ENCODE data around the gene SAMD4A. TPM values are rescaled to one million over a fixed set of nuclear protein-coding genes. Genes with fewer than 3 reads are reported as not detected.

SAMD4A gene
- polyA plus RNA-seq, 2 of the 4 experiments (the other 2 are of a cell fraction) = 3.9 to 5.4 TPM

DNA sequence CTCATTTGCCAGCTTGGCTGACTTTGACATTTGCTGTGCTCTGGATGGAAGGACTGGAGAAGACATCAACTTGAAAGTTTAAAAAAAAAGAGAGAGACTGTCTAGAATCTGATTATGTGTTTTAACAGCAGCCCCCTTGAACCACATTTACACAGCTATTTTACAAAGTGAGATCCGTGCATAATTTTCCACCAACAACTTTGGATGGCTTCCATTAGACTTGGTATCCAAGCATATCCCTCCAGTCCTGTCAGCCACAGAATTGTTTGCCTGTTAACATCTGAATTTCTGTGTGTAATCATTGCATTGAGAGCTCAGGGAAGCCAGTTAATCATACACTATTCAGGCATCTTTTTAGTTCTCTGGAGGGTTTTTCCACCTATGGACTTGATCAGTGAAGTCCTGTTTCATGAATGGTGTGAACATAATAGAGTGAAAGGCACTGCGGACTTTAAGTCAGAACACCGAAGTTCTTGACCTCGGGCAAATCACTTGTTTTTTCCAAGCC is 93.7 kb downstream of the SAMD4A start:
- ChIA-PET CTCF (interaction anchor here (0.6 to 1.5 kb wide), 10 partner anchors 9 to 146 kb away, joined by 3 to 5 read pairs (median 3); no protein-coding TSS in a partner anchor), POLR2A (no interaction called here)
- WGBS (ENCODE audit: missing lambda C conversion rate) = 62% methylated on average over 4 of the region's 4 CpGs
- no peak for FAIRE-seq
- H3K4me3 ChIP-seq = no peak overlapping the region
- TF ChIP-seq, protein P1, sequence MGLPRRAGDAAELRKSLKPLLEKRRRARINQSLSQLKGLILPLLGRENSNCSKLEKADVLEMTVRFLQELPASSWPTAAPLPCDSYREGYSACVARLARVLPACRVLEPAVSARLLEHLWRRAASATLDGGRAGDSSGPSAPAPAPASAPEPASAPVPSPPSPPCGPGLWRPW (IDR thresholded peaks at IDR 0.05) = no peak
- no peak for TF ChIP-seq NPAS2 (CRISPR knock-in tag; IDR thresholded peaks at IDR 0.05; ENCODE audit: borderline replicate concordance)
- no peak for TF ChIP-seq ZSCAN20 (CRISPR knock-in tag; IDR thresholded peaks at IDR 0.05)
- TF ChIP-seq HOXA7 (CRISPR knock-in tag; IDR thresholded peaks at IDR 0.05) = no peak
- no peak for TF ChIP-seq RFX5 (IDR thresholded peaks at IDR 0.05)
- no peak for TF ChIP-seq TP53 (CRISPR knock-in tag; IDR thresholded peaks at IDR 0.05)
- no peak for TF ChIP-seq HOXB13 (CRISPR knock-in tag; IDR thresholded peaks at IDR 0.05; ENCODE audit: low read depth)
- TF ChIP-seq MYC (IDR thresholded peaks at IDR 0.05; ENCODE audit: borderline replicate concordance, low read length) = no peak
- TF ChIP-seq, protein P2, sequence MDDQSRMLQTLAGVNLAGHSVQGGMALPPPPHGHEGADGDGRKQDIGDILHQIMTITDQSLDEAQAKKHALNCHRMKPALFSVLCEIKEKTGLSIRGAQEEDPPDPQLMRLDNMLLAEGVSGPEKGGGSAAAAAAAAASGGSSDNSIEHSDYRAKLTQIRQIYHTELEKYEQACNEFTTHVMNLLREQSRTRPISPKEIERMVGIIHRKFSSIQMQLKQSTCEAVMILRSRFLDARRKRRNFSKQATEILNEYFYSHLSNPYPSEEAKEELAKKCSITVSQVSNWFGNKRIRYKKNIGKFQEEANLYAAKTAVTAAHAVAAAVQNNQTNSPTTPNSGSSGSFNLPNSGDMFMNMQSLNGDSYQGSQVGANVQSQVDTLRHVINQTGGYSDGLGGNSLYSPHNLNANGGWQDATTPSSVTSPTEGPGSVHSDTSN (IDR thresholded peaks at IDR 0.05) = no peak
- TF ChIP-seq FOSB (CRISPR knock-in tag; IDR thresholded peaks at IDR 0.05) = no peak
- TF ChIP-seq EP300 (IDR thresholded peaks at IDR 0.05) = no peak
- no peak for TF ChIP-seq SREBF2 (IDR thresholded peaks at IDR 0.05)
- no peak for TF ChIP-seq HEYL (CRISPR knock-in tag; IDR thresholded peaks at IDR 0.05)
- no peak for TF ChIP-seq FOSL2 (IDR thresholded peaks at IDR 0.05)
- no peak for TF ChIP-seq FOSL2 (CRISPR knock-in tag; IDR thresholded peaks at IDR 0.05)
- no peak for TF ChIP-seq EHF (CRISPR knock-in tag; IDR thresholded peaks at IDR 0.05)
- no peak for TF ChIP-seq MAZ (IDR thresholded peaks at IDR 0.05; ENCODE audit: borderline replicate concordance, low read depth, low read length)
- TF ChIP-seq TFCP2L1 (CRISPR knock-in tag; IDR thresholded peaks at IDR 0.05) = no peak
- no peak for ATAC-seq
- H3K27ac ChIP-seq = no peak overlapping the region
- no peaks in the 10 kb centered on the region for H3K9me3 ChIP-seq
- no peak overlapping the region for H3K4me2 ChIP-seq
- no peak for DNase-seq (ENCODE audit: low read depth in 1 of 2, low spot score in 1 of 2)
- peaks cover 23% of the 10 kb centered on the region for H3K4me1 ChIP-seq

DNA sequence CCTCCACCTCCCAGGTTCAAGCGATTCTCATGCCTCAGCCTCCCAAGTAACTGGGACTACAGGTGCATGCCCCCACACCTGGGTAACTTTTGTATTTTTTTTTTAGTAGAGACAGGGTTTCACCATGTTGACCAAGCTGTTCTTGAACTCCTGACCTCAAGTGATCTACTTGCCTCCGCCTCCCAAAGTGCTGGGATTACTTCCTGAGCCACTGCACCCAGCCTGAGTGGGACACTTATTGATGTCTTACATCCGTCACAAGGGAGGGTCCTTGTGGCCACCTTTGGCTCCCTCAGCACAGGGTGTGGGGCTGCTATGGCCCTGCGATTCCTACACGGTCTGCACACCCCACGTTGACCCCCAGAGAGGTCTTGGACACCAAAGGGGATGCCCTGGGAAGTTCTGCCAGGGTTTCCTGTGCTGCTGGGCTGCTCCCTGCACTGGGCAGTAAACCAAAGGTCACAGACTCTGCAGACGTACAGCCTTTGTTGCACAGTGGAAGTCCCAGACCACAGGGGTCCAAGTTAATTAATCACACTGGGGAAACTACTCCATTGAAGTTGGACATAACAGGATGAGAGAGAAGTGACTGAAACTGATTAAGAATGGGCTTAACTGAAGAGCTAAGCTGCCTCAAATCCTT is 95.7 kb downstream of the SAMD4A start:
- FAIRE-seq (no peak), ATAC-seq (no peak), DNase-seq (ENCODE audit: low read depth in 1 of 2, low spot score in 1 of 2) (no peak)
- no peak for TF ChIP-seq ZSCAN20 (CRISPR knock-in tag; IDR thresholded peaks at IDR 0.05)
- no peak for TF ChIP-seq MAZ (IDR thresholded peaks at IDR 0.05; ENCODE audit: borderline replicate concordance, low read depth, low read length)
- no peak for TF ChIP-seq HDAC2 (IDR thresholded peaks at IDR 0.05)
- no peak for TF ChIP-seq CBX8 (IDR thresholded peaks at IDR 0.05)
- TF ChIP-seq SMC3 (IDR thresholded peaks at IDR 0.05) = no peak
- TF ChIP-seq RAD21 (conservative IDR thresholded peaks at IDR 0.05 in 1 of 2, IDR thresholded peaks at IDR 0.05 in 1 of 2) = no peak
- no peak for TF ChIP-seq EHMT2 (IDR thresholded peaks at IDR 0.05; ENCODE audit: low read depth)
- no peak for TF ChIP-seq FOSB (CRISPR knock-in tag; IDR thresholded peaks at IDR 0.05)
- no peak for TF ChIP-seq RCOR1 (IDR thresholded peaks at IDR 0.05; ENCODE audit: low read depth, low read length)
- no peak for TF ChIP-seq RARB (CRISPR knock-in tag; IDR thresholded peaks at IDR 0.05)
- TF ChIP-seq NR3C1 (IDR thresholded peaks at IDR 0.05) = no peak
- TF ChIP-seq, protein P1 (IDR thresholded peaks at IDR 0.05) = no peak
- TF ChIP-seq, protein P3, sequence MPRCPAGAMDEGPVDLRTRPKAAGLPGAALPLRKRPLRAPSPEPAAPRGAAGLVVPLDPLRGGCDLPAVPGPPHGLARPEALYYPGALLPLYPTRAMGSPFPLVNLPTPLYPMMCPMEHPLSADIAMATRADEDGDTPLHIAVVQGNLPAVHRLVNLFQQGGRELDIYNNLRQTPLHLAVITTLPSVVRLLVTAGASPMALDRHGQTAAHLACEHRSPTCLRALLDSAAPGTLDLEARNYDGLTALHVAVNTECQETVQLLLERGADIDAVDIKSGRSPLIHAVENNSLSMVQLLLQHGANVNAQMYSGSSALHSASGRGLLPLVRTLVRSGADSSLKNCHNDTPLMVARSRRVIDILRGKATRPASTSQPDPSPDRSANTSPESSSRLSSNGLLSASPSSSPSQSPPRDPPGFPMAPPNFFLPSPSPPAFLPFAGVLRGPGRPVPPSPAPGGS (IDR thresholded peaks at IDR 0.05) = no peak
- TF ChIP-seq POLR2A (IDR thresholded peaks at IDR 0.05; ENCODE audit: low read length) = no peak
- TF ChIP-seq CEBPB (IDR thresholded peaks at IDR 0.05) = no peak
- TF ChIP-seq, protein P4, sequence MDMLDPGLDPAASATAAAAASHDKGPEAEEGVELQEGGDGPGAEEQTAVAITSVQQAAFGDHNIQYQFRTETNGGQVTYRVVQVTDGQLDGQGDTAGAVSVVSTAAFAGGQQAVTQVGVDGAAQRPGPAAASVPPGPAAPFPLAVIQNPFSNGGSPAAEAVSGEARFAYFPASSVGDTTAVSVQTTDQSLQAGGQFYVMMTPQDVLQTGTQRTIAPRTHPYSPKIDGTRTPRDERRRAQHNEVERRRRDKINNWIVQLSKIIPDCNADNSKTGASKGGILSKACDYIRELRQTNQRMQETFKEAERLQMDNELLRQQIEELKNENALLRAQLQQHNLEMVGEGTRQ (IDR thresholded peaks at IDR 0.05) = no peak
- no peak for TF ChIP-seq EP300 (IDR thresholded peaks at IDR 0.05)
- 95% methylated on average over 4 of the region's 7 CpGs for WGBS (ENCODE audit: missing lambda C conversion rate)
- CTCF ChIA-PET = interaction anchor here (0.6 to 2.0 kb wide), 6 partner anchors 13 to 1489 kb away, joined by 3 to 10 read pairs (median 3); no protein-coding TSS in a partner anchor
- Histone ChIP-seq H3K4me1 (peaks cover 23% of the 10 kb centered on the region), H3K4me3 (no peak overlapping the region), H3K27ac (no peak overlapping the region), H3K9me3 (no peaks in the 10 kb centered on the region), H3K4me2 (no peak overlapping the region)
- POLR2A ChIA-PET = interaction anchor here (1.0 kb wide), 1 partner anchor 15 kb away, joined by 3 read pairs; no protein-coding TSS in a partner anchor

Measured in A549 (cell line).